GM10248 (cell line): ENCODE data around the gene TMEM14B.

ENCODE experiments used
- CTCF ChIA-PET: fragments of 300-600 bp; sonication (Branson Sonifier 250); formaldehyde crosslinking; extraction: SDS; loops from one replicate; lab custom pipeline; 2021; ENCODE audit warnings: antibody characterized with exemption; lab: Yijun Ruan, JAX
- POLR2A ChIA-PET: fragments of 350-650 bp; sonication (Branson Sonifier 250); formaldehyde crosslinking; extraction: SDS; loops from one replicate; lab custom pipeline; 2020; ENCODE audit warnings: antibody characterized with exemption; lab: Yijun Ruan, JAX
- DNase-seq: peaks from one replicate; pipeline ENCODE4 v3.0.0; 2012; ENCODE audit errors: extremely low spot score
- TF ChIP-seq, protein P1 (sequence below): IDR thresholded peaks from 2 replicates; pipeline ENCODE4 v1.5.1; 2012; ENCODE audit warnings: mild to moderate bottlenecking, low read depth; ENCODE audit errors: extremely low read depth, missing control alignments, control extremely low read depth

The TMEM14B gene

DNA sequence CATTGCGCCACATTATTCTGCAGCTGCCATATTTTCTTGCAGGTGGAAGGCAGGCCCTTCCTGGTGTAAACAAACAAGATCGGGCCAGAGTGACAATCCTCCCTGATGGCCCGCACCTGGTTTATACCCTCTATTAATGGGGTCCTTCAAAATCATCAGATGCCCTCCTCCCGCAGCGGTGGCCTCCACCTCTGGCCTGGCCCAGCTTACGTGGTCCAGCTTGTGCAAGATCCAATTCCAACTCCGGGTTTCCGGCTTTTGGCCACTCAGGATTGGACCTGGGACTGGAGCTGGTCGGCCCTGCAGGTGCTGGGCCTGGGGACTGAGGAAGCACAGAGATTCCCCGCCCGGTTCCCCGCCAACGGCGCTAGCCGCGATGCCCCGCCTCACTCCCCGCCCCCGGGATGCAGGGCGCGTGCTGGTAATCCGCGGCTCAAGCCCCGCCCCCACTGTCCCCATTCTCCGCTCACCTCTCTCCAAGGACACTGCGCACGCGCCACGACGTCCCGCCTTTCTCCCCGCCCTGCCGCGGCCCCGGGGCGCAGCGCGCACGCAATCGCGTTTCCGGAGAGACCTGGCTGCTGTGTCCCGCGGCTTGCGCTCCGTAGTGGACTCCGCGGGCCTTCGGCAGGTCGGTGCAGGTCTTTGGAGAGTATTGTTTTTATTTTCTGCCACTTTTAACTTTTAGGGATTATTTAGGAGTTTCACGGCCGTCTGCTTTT, at the start of gene TMEM14B:
TMEM14B (plus strand) TSS at position 555 of the 722 bp plus-strand sequence. CDS start 1,441 bp downstream, outside the sequence.
- ChIA-PET POLR2A (interaction anchor here (1.1 kb wide), 1 partner anchor 27 kb away, joined by 8 read pairs; no protein-coding TSS in a partner anchor), CTCF (interaction anchor here (1.3 to 6.2 kb wide), 4 partner anchors 11 to 53 kb away, joined by 3 to 35 read pairs (median 6); partner anchors contain the start of gene TMEM14C)
- TF ChIP-seq, protein P1, sequence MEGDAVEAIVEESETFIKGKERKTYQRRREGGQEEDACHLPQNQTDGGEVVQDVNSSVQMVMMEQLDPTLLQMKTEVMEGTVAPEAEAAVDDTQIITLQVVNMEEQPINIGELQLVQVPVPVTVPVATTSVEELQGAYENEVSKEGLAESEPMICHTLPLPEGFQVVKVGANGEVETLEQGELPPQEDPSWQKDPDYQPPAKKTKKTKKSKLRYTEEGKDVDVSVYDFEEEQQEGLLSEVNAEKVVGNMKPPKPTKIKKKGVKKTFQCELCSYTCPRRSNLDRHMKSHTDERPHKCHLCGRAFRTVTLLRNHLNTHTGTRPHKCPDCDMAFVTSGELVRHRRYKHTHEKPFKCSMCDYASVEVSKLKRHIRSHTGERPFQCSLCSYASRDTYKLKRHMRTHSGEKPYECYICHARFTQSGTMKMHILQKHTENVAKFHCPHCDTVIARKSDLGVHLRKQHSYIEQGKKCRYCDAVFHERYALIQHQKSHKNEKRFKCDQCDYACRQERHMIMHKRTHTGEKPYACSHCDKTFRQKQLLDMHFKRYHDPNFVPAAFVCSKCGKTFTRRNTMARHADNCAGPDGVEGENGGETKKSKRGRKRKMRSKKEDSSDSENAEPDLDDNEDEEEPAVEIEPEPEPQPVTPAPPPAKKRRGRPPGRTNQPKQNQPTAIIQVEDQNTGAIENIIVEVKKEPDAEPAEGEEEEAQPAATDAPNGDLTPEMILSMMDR: no peak
- peak; percentile 100 for DNase-seq

DNA sequence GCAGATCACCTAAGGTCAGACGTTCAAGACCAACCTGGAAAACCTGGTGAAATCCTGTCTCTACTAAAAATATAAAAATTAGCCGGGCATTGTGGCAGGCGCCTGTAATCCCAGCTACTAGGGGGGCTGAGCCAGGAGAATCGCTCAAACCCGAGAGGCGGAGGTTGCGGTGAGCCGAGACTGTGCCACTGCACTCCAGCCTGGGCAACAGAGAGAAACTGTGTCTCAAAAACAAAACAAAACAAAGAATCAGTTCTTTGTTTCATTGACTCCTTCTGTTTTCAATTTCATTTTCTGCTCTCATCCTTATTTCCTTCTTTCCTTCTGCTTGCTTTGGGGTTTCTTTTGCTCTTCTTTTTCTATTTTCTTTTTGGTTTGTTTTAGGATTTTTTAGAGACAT, 33.6 kb upstream of the TMEM14B start:
- ChIA-PET CTCF (interaction anchor here (1.3 kb wide), 1 partner anchor 203 kb away, joined by 4 read pairs; no protein-coding TSS in a partner anchor), POLR2A (no interaction called here)
- DNase-seq: no peak
- TF ChIP-seq, protein P1: no peak

DNA sequence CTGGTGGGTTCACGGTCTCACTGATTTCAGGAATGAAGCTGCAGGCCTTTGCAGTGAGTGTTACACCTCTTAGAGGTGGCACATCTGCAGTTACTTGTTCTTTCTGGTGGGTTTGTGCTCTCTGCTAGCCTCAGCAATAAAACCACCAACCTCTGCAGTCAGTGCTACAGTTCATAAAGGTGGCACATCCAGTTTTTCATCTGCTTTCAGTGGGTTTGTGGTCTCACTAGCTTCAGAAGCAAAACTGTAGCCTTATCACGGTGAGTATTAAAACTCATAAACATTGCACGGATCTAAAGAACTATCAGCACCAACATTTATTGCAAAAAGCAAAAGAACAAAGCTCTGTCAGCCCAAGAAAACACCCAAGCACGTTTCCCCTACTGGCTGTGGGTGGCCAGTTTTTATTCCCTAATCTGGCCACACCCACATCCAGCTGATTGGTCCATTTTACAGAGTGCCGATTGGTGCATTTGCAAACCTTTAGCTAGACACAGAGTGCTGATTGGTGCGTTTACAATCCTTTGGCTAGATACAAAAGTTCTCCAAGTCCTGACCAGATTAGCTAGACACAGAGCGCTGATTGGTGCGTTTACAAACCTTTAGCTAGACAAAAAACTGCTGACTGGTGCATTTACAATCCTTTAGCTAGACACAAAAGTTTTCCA, 28.2 kb upstream of the TMEM14B start:
- TF ChIP-seq, protein P1: no peak
- CTCF ChIA-PET: interaction anchor here (0.9 to 1.2 kb wide), 4 partner anchors 9 to 209 kb away, joined by 3 to 6 read pairs (median 4); no protein-coding TSS in a partner anchor
- POLR2A ChIA-PET: interaction anchor here (1.9 kb wide), 1 partner anchor 28 kb away, joined by 8 read pairs; the partner anchor contains the start of gene TMEM14B
- no peak for DNase-seq

DNA sequence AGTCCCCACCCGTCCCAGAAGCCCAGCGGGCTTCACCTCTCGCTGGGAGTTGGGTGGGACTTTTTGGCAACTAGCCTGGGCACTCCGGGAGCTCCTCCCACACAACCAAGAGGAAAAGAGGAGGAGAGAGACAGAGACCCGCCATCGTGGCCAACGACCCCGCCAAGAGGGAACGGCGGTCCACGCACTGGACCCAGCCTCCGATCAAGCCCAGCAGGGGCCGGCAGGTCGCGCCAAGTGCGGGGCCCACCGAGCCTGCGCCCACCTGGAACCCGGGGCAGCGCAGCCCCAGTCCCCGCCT, 27.7 kb upstream of the TMEM14B start:
- CTCF ChIA-PET: interaction anchor here (0.9 to 1.2 kb wide), 4 partner anchors 9 to 209 kb away, joined by 3 to 6 read pairs (median 4); no protein-coding TSS in a partner anchor
- DNase-seq: no peak
- TF ChIP-seq, protein P1: no peak

DNA sequence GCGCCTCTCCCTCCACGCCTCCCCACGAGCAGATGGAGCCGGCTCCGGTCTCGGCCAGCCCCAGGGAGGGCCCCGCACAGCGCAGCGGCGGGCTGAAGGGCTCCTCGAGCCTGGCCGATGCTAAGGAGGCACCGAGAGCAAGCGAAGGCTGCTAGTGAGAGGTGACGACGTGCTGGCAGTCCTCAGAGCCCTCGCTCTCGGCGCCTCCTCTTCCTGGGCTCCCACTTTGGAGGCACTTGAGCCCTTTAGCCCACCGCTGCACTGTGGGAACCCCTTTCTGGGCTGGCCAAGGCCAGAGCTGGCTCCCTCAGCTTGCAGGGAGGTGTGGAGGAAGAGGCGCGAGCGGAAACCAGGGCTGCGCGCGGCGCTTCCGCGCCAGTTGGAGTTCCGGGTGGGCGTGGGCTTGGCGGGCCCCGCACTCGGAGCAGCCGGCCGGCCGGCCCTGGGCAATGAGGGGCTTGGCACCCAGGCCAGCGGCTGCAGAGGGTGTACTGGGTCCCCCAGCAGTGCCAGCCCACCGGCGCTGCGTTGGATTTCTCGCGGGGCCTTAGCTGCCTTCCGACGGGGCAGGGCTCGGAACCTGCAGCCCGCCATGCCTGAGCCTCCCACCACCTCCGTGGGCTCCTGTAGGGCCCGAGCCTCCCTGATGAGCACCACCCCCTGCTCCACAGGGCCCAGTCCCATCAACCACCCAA, 27.2 kb upstream of the TMEM14B start:
- CTCF ChIA-PET: interaction anchor here (0.9 to 1.7 kb wide), 4 partner anchors 10 to 197 kb away, joined by 3 to 6 read pairs (median 4); no protein-coding TSS in a partner anchor
- POLR2A ChIA-PET: interaction anchor here (1.4 to 1.9 kb wide), 2 partner anchors 26 to 27 kb away, joined by 4 to 8 read pairs; partner anchors contain the start of genes C6orf52, PAK1IP1 and TMEM14B
- TF ChIP-seq, protein P1: no peak
- DNase-seq: no peak

More for the DNA sequence above, 27.7 kb upstream of the TMEM14B start:
- POLR2A ChIA-PET: interaction anchor here (1.9 kb wide), 1 partner anchor 27 kb away, joined by 8 read pairs; the partner anchor contains the start of gene TMEM14B
